Hypothalamus (tissue), 51 donors: ENCODE results near the gene DENND5B.
"Not testable (repeated sequence)": the region's sequence is repeated elsewhere in the genome, so short reads cannot be mapped to it uniquely, and the experiment has no call there.

Source experiments
- DNase-seq, 51 donors: peaks; one replicate each; lab custom pipeline; 2025; lab: John Stamatoyannopoulos, UW

DENND5B gene

DNA sequence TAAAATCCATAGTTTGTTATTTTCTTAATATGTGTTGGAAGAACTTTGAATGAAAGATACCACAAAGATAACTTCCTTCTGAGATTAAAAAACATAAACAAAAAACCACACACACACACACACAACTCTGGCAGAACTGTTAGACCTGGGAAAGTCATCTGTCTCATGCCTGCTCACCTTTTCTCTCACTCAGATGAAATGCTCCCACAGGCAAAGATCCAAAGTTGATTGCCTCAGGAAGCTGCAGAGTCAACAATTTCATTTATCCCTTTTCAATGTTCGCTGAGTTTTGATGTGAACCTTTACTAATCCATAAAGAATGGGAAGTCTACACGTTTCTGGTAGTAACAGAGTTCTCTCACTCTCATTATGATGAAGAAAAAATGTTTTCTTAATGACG, 112.0 kb downstream of the DENND5B start:
- no peak for DNase-seq

DNA sequence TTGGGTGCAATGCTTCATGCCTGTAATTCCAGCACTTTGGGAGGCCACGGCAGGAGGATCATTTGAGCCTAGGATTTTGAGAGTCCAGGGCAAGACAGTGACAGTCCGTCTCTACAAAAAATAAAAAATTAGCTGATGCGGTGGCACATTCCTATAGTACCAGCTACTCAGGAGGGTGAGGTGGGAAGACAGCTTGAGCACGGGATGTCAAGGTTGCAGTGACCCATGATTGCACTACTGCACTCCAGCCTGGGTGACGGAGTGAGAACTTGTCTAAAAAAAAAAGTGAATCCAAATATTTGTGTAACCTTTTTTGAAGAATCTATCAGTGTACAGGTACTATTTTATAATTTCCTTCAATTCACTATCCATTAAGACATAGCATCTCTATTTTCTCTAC, 112.5 kb downstream of the DENND5B start:
- DNase-seq, result no peak

DNA sequence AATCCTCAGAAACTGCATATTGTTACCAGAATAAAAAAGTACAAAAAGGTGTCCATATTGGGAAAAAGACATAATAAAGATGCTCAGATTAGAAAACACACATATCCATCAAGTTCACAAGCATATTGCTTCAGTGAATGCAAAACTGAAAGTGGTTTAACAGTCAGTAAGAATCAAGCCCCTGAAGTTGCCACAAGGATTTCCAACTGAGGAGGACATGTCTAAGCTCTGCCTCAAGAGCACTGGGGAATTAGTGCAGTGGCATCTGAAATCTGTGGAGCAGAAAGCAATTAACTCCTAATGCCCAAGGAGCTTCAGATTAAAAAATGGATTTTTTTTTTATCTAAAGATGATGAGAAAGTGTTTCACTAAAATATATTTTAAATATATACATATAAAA, 113.2 kb downstream of the DENND5B start:
- no peak for DNase-seq

DNA sequence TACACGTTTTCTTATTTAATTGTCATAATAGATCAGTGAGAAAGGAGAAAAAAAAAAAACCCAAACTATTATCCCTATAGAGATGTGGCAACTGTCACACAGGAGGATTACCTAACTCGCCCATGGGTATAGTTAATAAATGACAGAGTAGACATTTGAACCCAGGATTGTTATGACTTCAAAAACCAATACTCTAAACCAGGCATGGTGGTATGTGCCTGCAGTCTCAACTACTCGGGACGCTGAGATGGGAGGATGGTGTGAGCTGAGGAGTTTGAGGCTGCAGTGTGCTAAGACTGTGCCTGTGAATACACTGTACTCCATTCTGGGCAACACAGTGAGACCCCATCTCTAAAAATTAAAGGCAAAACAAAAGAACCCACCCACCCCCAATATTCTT, 114.5 kb downstream of the DENND5B start:
- no peak for DNase-seq

DNA sequence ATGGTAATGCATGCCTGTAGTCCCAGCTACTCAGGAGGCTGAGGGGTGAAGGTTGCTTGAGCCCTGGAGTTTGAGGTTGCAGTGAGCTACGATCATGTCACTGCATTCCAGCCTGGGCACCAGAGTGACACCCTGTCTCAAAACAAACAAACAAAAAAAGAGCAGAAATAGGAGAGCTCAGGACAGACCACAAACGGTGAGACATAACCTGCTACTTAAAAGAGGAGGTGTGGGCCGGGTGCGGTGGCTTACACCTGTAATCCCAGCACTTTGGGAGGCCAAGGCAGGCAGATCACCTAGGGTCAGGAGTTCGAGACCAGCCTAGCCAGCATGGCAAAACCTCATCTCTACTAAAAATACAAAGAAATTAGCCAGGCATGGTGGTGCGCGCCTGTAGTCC, 115.3 kb downstream of the DENND5B start:
- not testable (repeated sequence) for DNase-seq

DNA sequence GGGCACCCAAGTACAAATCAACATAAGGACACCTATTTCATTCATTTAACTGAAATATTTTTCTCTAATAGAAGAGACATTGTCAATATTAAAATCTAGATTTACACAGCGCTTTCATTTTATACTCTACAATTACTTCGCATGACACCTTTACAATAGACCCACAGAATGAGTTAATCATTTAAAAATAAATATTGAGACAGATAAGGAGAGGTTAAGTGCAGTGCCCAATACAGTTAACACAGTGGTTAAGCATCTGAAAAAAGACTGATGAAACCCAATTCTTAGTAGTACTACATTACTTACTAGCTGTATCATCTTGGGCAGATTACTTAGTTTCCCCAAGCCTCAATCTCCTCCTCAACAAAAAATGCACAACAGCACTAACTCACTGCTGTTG, 116.2 kb downstream of the DENND5B start:
- DNase-seq, result no peak

DNA sequence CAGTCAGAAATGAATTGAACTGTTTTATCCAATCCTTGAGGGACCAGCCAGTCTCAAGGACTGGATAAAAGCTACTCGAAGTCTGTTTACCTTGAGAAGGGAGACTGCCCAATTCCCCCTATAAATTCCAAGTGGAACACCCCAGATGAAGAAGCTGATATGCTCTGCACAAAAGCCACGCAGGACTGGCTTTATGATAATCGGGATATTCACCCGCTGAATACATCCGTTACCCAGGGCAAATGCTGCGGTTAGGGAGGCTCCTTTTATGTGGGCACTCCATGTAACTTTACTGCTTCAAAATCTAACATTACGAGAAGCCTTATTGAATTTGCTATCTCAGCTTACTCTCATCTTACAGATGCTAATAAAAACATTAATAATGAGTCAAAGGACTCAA, 119.1 kb downstream of the DENND5B start:
- DNase-seq, result no peak

DNA sequence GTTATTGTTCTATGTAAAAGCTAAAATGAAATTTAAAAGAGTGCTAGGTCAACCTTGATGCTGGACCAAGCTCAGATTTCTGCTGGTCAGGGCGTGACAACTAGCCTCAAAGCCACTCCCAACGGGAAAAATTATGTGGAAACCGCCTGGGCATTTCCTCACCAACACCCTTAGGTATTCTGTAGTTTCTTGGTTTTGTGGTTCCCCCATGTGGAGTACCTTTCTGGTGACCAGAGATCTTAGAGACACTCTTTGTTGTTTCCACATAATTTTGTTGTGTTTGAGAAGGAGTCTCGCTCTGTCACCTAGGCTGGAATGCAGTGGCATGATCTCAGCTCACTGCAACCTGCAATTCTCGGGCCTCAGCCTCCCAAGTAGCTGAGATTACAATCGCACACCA, 119.9 kb downstream of the DENND5B start:
- no peak for DNase-seq

DNA sequence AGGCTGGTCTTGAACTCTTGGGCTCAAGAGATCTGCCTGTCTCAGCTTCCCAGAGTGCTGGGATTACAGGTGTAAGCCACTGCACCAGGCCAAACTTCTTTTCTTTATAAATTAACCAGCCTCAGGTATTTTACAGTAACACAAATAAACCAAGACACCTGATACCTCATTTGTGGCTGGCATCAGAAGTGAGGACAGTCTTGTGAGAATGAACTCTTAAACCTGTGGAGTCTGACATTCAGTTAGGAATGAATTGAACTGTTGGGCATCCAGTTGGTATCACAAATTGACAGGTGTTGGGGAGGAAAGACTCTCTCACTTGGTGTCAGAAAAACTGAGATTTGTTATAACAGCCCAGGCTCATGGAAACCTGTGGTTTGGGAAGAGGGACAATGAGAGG, 120.5 kb downstream of the DENND5B start:
- DNase-seq, result no peak

DNA sequence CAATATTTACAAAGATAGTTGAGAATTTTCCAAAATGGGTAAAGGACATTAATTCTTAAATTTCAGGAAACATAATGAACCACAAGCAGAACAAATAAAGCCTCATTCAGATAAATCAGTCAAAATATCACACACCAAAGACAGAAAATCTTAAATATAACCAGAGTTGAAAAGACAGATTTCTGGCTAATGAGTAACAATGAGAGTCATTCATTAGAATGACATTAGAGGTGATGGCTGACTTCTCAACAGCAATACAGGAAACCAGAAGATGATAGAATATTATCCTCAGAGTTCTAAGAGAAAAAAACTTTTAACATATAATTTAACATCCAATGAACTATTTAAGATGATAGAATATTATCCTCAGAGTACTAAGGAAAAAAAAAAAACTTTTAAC, 124.2 kb downstream of the DENND5B start:
- DNase-seq, result no peak

DNA sequence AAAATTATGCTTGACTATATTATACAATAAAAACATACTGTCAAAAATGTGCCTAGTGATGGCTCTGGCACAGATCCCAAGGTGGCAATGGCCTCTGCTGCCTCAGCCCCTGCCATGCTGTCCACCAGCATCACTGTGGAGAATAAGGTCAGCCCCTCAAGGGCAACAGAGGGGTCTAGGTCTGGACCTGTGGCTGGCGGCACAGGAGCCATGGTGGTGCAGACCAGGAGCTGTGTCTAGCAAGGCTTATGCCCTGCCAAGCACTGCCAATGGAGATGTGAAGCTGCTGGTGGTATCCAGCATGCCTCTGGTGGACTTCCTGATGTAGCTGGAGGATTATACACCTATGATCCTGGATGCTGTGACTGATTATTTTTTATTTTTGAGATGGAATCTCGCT, 125.9 kb downstream of the DENND5B start:
- no peak for DNase-seq

DNA sequence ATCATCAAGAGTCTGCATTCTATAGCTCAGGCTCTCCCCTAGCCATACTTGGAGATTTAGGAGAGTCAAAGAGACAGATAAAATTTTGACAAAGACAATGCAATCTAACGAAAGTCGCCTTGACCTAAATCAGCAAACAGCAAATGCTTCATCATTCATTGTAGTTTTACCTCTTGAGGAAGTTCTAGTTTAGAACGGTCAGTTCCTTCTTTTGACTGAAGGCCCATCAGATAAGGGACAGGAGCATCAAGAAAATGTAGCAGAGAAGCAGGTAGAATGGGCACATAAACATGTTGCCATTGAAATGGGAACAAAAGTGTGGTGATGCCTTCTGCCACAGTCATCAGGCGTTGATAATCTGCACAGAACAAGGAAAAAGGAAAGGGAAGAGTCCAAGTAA, 130.9 kb downstream of the DENND5B start:
- no peak for DNase-seq

DNA sequence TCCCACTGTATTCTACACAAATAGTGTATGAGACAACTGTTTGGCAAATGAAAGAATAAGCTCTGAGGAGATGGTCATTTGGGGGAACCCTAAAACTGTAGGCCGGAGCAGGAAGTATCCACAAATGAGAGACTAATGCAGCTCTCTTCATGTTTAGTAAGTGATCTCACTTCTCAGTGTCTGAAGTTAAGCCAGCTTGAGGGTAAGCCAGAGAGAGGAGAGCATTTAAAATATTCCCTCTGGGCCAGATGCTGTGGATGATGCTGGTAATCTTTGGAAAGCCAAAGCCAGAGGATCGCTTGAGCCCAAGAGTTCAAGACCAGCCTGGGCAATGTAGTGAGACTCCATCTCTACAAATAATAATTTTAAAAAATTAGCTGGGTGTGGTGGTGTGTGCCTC, 134.4 kb downstream of the DENND5B start:
- no peak for DNase-seq

DNA sequence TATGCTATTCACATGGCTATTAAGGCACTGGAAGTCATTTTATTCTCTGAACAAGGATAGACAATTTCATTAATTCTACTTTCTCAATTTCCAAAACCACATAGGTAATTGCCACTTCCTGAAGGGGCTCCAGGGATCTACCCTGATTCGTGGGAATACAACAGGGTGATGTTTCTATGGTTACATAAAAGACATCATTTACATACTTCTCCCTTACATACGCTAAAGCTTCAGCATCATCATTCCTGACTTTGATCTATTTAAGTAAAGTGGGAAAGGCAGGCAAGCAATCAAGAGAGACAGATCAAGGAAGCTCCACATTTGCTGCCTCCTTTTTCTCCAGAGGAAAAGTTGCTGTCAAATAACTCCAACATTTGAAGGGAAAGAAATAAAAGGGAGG, 146.2 kb downstream of the DENND5B start:
- DNase-seq, result no peak

DNA sequence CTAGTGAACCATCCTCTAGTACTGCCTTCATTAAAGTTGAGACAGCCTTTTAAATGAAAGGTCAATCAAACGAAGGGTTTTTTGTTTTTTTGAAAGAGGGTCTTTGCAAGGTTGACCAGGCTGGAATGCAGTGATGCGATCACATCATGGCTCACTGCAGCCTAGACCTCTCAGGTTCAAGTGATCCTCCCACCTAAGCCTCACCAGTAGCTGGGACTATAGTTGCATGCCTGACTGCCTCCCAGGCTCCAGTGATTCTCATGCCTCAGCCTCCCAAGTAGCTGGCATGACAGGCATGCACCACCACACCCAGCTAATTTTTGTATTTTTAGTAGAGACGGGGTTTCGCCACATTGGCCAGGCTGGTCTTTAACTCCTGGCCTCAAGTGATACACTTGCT, 150.3 kb downstream of the DENND5B start:
- no peak for DNase-seq

DNA sequence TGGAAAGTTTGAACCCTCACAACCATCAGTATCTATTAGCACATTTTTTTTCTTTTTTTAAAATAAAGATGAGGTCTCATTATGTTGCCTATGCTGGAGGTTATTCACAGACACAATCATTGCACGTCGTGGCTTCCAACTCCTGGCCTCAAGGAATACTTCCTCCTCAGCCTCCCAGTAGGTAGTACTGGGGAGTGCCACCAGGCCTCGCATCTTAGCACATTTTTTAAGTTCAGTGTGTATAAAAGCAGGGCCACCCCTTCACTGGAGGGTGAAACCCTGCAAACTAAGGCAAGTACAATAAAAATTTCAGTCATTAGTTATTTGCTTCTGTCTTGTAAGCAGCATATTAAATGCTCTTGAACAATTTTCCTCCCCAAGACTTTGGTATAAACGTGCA, 150.8 kb downstream of the DENND5B start:
- DNase-seq, result no peak

DNA sequence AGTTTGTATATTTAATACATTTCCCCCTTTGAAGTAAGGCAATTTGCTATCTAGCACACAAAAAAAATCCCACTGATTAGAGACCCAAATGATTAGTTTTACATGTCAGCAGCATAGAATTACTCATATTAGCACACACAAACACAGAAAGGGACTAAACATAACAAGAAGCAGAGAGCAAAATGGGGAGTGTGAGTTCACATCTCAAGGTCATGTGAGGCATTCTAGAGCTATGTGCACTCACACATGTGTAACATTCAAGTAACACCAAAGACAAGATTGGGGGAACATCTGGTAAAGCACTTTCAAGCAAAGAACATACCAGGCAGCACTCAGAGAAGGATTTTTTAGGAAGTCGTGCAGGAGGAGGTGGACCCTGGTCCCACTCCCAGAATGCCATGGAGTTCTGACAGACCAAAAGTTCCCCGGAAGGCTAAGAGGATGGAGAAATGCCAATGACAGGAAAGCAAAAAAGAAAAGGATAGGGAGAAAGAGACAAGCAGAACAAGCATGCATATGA, 159.2 kb downstream of the DENND5B start:
- no peak for DNase-seq

DNA sequence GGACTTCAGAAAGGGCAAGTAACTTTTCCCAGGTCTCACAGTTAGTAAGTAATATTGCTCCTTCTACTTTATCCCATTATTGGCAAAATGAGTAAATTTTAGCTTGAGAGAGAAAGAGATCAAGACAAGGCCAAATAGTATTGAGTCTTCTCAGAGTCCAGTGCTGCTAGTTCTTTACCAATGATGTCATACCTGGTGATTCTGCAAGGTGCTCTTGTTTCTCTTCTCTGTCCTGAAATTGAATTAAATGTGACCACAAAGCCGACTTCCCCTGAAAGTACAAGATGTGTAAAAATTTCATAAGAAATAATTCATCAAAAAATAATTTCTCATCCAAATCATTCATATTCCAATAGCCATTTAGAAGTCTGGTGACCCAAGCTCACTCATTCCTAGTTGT, 167.5 kb downstream of the DENND5B start:
- DNase-seq, result no peak

DNA sequence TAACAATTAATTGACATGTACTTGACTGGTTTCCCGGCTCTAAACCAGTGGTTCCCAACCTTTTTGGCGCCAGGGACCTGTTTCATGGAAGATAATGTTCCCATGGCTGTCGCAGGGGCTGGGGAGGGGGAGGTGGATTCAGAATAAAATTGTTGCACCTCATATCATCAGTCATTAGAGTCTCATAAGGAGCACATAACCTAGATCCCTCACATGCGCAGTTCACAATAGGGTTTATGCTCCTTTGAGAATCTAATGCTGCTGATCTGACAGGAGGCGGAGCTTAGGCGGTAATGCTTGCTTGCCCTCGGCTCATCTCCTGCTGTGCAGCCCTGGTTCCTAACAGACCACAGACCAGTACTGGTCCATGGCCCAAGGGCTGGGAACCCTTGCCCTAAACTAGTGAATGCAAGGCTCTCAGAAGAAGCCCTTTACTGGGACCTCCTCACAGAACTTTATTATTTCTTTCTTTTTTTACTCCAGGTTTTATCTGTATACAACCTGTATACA, 178.6 kb downstream of the DENND5B start:
- no peak for DNase-seq

DNA sequence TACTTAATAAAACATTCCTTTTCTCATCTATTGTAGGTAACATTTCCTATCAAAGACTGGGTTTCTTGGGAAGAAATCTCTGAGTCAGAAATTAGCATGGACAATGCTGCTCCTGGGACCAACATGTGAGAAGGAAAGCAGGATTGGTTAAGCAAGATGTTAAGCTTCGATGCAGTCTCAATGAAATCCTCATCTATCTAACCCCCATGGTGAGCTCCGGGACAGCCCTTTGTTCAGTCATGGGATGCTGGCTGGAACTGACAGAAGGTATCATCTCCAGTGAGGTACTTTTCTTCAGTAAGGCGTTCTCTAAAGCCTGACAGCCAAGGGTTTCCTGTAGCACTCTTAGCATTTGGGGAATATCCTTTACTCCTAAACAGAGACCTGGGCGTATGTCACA, 182.2 kb downstream of the DENND5B start:
- DNase-seq, result no peak

DNA sequence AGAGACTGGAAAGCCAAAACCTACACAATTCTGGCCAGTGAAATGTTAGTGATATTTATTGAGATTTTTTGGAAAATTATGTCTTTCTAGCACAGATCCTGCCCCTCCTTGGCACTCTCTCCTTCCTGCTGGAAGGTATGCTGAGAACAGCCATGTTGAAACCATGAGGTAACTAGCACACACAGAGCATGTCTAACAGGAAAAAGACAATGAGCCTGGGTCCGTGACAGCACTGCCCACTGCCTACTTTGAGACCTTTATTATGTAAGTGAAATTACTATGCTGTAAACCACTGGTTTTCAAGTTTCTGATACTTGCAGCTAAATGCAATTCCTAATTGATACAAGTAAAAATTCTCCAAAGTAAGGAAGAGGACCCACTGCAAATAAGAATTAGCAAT, 183.4 kb downstream of the DENND5B start:
- no peak for DNase-seq

DNA sequence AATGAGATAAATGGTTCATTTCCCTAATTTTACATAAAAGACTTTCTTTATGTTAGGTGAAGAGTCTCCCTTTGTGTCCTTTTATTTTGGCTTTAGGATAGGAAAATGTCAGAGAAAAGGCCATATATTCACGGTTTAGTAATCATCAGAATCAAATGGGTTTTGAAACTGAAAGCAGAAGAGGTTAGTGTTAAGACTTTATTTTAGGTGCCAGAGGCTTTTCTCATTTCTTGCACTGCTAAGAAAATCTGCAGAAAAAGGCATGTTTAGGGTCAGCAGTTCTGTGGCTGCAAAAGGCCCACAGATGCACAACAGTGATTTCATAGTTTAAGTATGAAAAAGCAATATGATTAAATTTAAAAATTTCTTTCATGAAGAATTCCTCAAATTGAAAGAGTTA, 184.6 kb downstream of the DENND5B start:
- no peak for DNase-seq

DNA sequence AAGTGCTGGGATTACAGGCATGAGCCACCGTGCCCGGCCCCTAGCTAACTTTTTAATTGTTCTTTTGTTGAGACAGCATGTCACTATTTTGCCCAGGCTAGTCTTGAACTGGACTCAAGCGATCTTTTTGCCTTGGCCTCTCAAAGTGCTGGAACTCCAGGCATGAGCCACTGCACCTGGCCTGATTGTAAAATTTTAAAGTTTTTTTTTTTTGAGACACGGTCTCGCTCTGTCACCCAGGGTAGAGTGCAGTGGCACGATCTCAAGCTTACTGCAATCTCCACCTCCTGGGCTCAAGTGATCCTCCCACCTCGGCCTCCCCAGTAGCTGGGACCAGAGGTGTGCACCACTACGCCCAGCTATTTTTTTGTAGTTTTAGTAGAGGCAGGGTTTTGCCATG, 185.9 kb downstream of the DENND5B start:
- no peak for DNase-seq
